Lower leg skin (tissue), 4 donors: ENCODE results near the gene COMT. TPM values are rescaled to one million over a fixed set of nuclear protein-coding genes. Genes with fewer than 3 reads are reported as not detected.

Source experiments
- DNase-seq, 2 donors: peaks; one replicate each; pipeline ENCODE4 v3.0.0-alpha.2; 2019; ENCODE audit warnings: low spot score in 2 of 2
- H3K4me3 ChIP-seq: fragments of 200-600 bp; sonication (generic); 2 replicates; pipeline ENCODE4 v1.5.1; 2017; ENCODE audit warnings: mild to moderate bottlenecking, low read depth; ENCODE audit not compliant: poor library complexity, severe bottlenecking
- CTCF ChIP-seq, 3 donors: fragments of 450-650 bp; IDR thresholded peaks; one replicate each; pipeline ENCODE4 v1.5.1; 2016; ENCODE audit warnings: antibody characterized with exemption in 3 of 3, mild to moderate bottlenecking in 3 of 3, moderate library complexity in 2 of 3
- POLR2A ChIP-seq, 2 donors: fragments of 450-650 bp; IDR thresholded peaks; one replicate each; pipeline ENCODE4 v1.6.1; 2016 to 2017; ENCODE audit warnings: antibody characterized with exemption in 2 of 2, mild to moderate bottlenecking in 1 of 2, moderate library complexity in 1 of 2
- WGBS, 2 donors: methylation state at CpG; one replicate each; pipeline ENCODE4 v1.1.5; 2018; 5-methylcytosine and 5-hydroxymethylcytosine counted together
- intact Hi-C: fragments of 100-400 bp; cut with DNase I; formaldehyde crosslinking; loops from one replicate; pipeline ENCODE4 v1.15.0; 2023; ENCODE audit warnings: low total_unique reads
- total RNA-seq, 4 donors: library from RNA; depleted of rRNA; stranded (reverse); fragments of >200 nt; gene quantifications; one replicate each; pipeline ENCODE4 v1.1.0, GENCODE V29; 2016

The COMT gene
- total RNA-seq, 4 donors from 2014 or later = 224 to 306 (median 272) TPM

- TF ChIP-seq POLR2A (IDR thresholded peaks at IDR 0.05) = no peak
- TF ChIP-seq CTCF (IDR thresholded peaks at IDR 0.05) = no peak
- no peak for DNase-seq
- intact Hi-C loops = no loop called here
- no peak overlapping the region for H3K4me3 ChIP-seq
- WGBS, 2 donors = 78 to 85% methylated on average over 10 of the region's 10 CpGs
These were observed 24.5 kb downstream of the COMT start for GRCh38 chr22:19965771-19966709.

GRCh38 chr22:19966908-19967750, 25.6 kb downstream of the COMT start:
- intact Hi-C loops = no loop called here
- H3K4me3 ChIP-seq = no peak overlapping the region
- no peak for DNase-seq
- 70 to 71% methylated on average over 20 of the region's 20 CpGs for WGBS, 2 donors
- TF ChIP-seq CTCF (IDR thresholded peaks at IDR 0.05) (no peak), POLR2A (IDR thresholded peaks at IDR 0.05) (no peak)

- H3K4me3 ChIP-seq = no peak overlapping the region
- intact Hi-C loops = no loop called here
- 81 to 85% methylated on average over 7 of the region's 7 CpGs for WGBS, 2 donors
- DNase-seq = no peak
- TF ChIP-seq POLR2A (IDR thresholded peaks at IDR 0.05) (no peak), CTCF (IDR thresholded peaks at IDR 0.05) (no peak)
These were observed 26.4 kb downstream of the COMT start for GRCh38 chr22:19967850-19968449.

- 82 to 88% methylated on average over 17 to 18 of the region's 18 CpGs for WGBS, 2 donors
- H3K4me3 ChIP-seq = no peak overlapping the region
- intact Hi-C loops = no loop called here
- TF ChIP-seq POLR2A (IDR thresholded peaks at IDR 0.05) = no peak
- no peak for TF ChIP-seq CTCF (IDR thresholded peaks at IDR 0.05)
- no peak for DNase-seq
These were observed 26.9 kb downstream of the COMT start for GRCh38 chr22:19968450-19968891.

GRCh38 chr22:19969141-19969928, 27.8 kb downstream of the COMT start:
- no peak for DNase-seq
- TF ChIP-seq CTCF (IDR thresholded peaks at IDR 0.05) = no peak
- no peak for TF ChIP-seq POLR2A (IDR thresholded peaks at IDR 0.05)
- intact Hi-C loops = no loop called here
- WGBS, 2 donors = 79 to 84% methylated on average over 7 to 11 of the region's 11 CpGs
- no peak overlapping the region for H3K4me3 ChIP-seq
